HG02943 (cell line): Measurements from ENCODE around the gene RAD23B.

Experiments
- ATAC-seq: cut with Tn5 transposase; IDR thresholded peaks from one replicate; pipeline ENCODE4 v1.9.1; 2021; ENCODE audit warnings: mild to moderate bottlenecking, low read depth, moderate library complexity; ENCODE audit not compliant: unreplicated experiment

The RAD23B gene

DNA sequence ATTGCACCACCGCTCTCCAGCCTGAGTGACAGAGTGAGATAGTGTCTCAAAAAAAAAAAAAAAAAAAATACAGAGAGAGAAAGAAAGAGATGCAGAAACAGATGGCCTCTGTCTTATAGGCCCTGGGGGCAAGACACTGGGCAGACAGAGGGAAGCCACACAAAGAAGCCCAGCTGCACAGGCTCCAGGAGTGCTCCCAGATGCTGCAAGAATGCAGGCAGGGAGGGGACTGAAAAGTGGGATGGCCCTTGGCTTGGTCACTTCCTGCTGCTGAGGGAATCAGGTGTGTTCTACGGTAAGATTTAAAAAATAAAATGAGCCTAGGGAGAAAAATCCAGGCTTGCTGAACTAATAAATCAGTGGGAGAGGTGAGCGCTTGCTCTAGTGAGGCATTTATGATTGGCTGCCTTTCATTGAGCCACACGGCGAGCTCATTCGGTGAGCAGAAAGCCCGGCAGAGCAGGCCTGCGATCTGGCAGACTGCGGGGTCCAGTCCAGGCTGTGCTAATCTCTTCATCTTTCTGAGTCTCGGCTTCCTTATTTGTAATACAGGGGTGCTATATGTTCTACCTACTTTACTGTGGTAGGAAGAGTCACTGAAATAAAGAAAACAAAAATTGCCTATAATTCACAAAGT is 80.6 kb downstream of the RAD23B start:
- ATAC-seq, result no peak

DNA sequence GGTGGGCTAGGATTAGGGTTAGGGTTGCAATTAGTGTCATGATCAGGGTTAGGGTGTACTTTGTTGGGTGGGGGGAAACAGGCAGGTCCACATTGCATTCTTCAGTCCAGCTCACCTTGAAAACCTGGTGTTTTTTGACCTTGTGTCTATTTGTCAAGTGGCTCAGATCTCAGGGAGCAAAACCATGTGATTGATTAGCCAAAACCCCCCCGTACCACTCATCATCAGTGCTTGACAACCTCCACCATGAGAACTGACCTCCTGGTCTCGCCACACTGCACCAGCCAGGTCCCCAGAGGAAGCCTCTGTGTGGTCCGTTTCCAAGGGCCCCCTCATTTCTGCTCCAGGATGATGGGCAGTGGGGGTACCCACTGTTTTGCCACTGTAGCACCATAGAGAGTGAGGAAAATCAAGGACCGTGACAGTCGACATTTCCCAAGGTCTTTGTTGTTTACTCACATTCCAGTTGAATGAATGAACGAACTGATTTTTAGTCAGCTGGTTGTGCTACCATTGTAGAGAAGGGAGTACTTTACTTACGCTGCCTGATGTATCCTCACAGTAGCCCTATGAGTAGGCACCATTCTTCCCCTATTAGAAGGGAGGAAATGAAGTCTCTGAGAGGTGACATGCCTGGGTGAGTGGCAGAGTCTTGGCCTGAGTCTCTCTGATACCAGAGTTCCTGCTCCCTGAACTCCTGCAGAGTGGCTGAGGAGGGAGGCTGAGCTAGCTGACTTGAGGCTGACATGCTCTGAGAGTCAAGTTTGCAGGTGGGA is 84.8 kb downstream of the RAD23B start:
- no peak for ATAC-seq

DNA sequence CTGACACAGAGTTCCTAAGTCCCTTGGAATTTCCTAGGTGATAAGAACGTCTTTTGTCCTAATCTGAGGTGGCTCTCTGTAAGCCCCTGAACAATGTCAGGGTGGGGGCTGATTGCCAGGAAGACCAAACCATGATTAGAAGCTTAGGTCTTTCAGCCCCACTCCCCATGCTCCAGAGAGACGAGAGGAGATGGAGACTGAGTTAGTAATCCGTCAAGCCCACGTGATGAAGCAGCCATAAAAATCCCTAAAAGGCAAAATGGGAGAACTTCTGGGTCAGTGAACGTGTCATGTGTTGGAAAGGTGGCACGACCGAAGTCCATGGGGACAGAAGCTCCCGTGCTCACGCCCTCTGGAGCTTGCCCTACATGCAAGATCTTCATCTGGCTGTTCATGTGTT is 85.6 kb downstream of the RAD23B start:
- no peak for ATAC-seq

DNA sequence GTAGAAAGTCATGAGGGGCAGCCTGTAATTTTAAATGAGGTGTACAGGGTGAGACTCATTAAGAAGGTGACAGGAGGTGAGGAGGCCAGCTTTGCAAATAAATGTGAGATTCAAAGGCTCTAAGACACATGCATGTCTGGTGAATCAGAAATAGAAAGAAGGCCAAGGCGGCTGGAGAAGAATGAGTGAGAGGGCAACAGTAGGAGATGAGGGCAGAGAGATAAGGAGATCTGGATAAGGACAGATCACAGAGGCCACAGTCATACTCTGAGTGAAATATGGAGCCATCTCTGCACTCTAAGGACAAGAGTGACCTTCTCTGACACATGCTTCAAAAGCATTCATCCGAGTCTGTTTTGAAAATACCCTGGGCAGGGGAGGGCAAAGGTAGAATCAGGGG is 90.7 kb downstream of the RAD23B start:
- no peak for ATAC-seq

DNA sequence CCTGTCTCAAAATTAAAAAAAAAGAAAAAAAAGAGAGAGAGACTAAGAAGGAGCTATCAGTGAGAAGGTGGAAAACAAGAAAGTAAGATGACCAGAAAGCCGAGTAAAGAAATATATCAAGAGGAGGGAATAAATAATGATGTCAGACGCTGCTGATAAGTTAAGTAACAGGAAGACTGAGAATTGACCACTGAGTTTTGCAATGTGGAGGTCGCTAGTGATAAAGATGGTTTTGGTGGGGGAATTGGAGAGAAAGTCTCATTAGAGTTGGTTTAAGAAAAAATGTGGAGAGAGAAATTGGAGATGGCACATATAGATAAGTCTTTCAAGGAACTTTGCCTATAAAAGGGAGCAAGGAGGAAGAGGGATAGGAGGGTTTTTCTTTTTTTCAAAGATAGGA is 91.9 kb downstream of the RAD23B start:
- no peak for ATAC-seq

DNA sequence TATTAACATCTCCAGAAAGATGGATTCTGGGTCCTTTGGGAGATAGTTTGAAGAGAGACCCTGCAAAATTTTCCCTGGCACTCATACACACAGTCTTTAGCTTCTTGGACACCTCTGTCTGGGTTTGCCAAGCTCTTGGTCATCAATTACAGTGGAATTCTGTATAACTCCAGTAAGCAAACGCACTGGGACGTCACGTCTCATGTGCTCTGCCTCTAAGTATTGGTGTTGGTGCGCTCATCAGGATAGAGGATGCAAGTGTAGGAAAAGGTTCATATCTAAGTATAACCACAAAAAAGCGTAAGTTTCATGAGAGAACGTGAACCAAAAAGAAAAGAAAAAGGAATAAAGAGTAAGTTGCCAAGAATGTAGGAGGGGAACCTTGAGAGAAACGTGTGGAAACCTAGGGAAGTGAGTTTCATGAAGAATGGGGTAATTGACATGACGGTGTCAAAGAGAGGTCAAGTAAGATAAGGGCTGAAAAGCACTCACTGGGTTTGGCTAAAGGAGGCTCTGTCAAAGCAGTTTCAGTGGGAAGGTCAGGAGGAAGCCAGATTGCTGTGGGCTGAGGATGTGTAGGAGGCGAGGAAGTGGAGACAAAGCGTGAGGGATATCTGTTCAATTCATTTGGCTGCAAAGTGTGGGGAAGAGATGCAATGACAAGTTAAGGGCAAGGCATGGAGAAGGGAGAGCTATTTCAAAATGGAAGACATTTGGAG is 92.7 kb downstream of the RAD23B start:
- no peak for ATAC-seq

DNA sequence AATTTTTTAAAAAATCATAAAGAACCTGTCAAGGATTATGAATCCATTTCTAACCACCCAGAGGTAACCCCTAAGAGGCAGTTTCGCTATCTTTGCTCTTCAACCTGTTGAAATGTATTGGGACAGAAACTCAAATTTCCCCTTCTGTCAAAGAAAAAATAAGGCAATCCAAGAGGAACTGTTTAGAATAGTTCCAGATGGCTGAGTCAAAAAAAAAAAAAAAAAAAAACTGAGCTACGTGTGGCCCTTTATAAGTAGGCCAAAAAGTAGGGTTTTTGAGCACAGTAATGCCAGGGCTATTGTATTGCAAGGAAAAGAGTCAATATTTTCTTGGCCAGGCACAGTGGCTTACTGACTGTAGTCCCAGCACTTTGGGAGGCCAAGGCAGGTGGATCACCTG is 94.9 kb downstream of the RAD23B start:
- ATAC-seq, result no peak
